HepG2 (cell line): ENCODE results near the gene RHOC. TPM values are rescaled to one million over a fixed set of nuclear protein-coding genes. Genes with fewer than 3 reads are reported as not detected.

Experiments used
- ATAC-seq: fragments of 200-7000 bp; cut with Tn5 transposase; 3 replicates; pipeline ENCODE4 v1.9.1; 2020; ENCODE audit warnings: mild to moderate bottlenecking, moderate library complexity
- BruUV-seq: library from RNA; stranded (reverse); fragments of 400-500 nt; replicated peaks from 2 replicates; lab custom pipeline; 2021; lab: Mats Ljungman, UMichigan
- CTCF ChIA-PET: fragments of 300-600 bp; formaldehyde crosslinking; extraction: SDS; loops from one replicate; lab custom pipeline; 2021; ENCODE audit warnings: low total read pairs, inconsistent platforms, low intra/inter-chr PET ratio; lab: Yijun Ruan, JAX
- POLR2A ChIA-PET: fragments of 350-600 bp; sonication (Branson Sonifier 250); formaldehyde crosslinking; loops from one replicate; lab custom pipeline; 2020; ENCODE audit warnings: antibody characterized with exemption, inconsistent platforms; lab: Yijun Ruan, JAX
- DNase-seq: peaks from one replicate; pipeline ENCODE4 v3.0.0-alpha.2; 2015; ENCODE audit warnings: low spot score
- FAIRE-seq: peaks from 3 replicates; lab custom pipeline; 2011; peaks lifted over from hg19 to GRCh38; lab: Jason Lieb, UNC
- H2AFZ ChIP-seq: one replicate; pipeline ENCODE4 v1.6.1; 2011; ENCODE audit warnings: low read length, inconsistent platforms
- H3K27ac ChIP-seq: fragments of 300-600 bp; 3 replicates; pipeline ENCODE4 v1.8.0; 2011; ENCODE audit warnings: mixed run types, mild to moderate bottlenecking, mixed read lengths, low read length, inconsistent platforms; ENCODE audit not compliant: insufficient read depth; ENCODE audit errors: extremely low read length
- H3K27me3 ChIP-seq, 2 experiments: fragments of 200-600 bp in 1 of 2; 2 replicates in 1 of 2; 3 replicates in 1 of 2; pipeline versions ENCODE4 v1.6.0 to v1.8.0; 2011; ENCODE audit warnings: low read length in 2 of 2, mild to moderate bottlenecking in 2 of 2, moderate library complexity in 2 of 2, inconsistent platforms in 1 of 2; ENCODE audit not compliant: insufficient read depth in 2 of 2, control insufficient read depth in 1 of 2
- H3K36me3 ChIP-seq, 2 experiments: fragments of 200-600 bp in 1 of 2; replicated peaks in 1 of 2; 2 replicates in 1 of 2; 3 replicates in 1 of 2; pipeline versions ENCODE4 v1.5.1 to v1.8.0; 2011; ENCODE audit warnings: low read length in 2 of 2, inconsistent platforms in 1 of 2; ENCODE audit not compliant: insufficient read depth in 2 of 2, control insufficient read depth in 1 of 2
- H3K4me1 ChIP-seq: 2 replicates; pipeline ENCODE4 v1.5.1; 2012; ENCODE audit warnings: low read length, inconsistent platforms; ENCODE audit not compliant: insufficient read depth
- H3K4me2 ChIP-seq: 2 replicates; pipeline ENCODE4 v1.6.0; 2011; ENCODE audit warnings: low read depth, low read length, inconsistent platforms
- H3K4me3 ChIP-seq, 3 experiments: fragments of 200-600 bp in 1 of 3; sonication (generic), shearing (Covaris generic) in 1 of 3; replicated peaks in 1 of 3; 2 replicates each; pipeline ENCODE4 v1.5.1; 2011 to 2016; ENCODE audit warnings: low read length in 3 of 3, inconsistent platforms in 2 of 3, low read depth in 2 of 3, mild to moderate bottlenecking in 2 of 3, control low read depth in 1 of 3, mixed read lengths in 1 of 3; ENCODE audit not compliant: insufficient read depth in 1 of 3
- H3K79me2 ChIP-seq: one replicate; pipeline ENCODE4 v1.6.1; 2011; ENCODE audit warnings: low read length, inconsistent platforms; ENCODE audit not compliant: insufficient read depth
- H3K9ac ChIP-seq: 2 replicates; pipeline ENCODE4 v1.6.0; 2011; ENCODE audit warnings: mild to moderate bottlenecking, low read depth, low read length, inconsistent platforms; ENCODE audit not compliant: insufficient read depth
- H3K9me3 ChIP-seq: 2 replicates; pipeline ENCODE4 v1.5.1; 2012; ENCODE audit warnings: mild to moderate bottlenecking, low read length
- H4K20me1 ChIP-seq: 2 replicates; pipeline ENCODE4 v1.6.0; 2011; ENCODE audit warnings: inconsistent platforms, mild to moderate bottlenecking, low read length, moderate library complexity; ENCODE audit not compliant: insufficient read depth
- BRD4 ChIP-seq: sonication (generic); formaldehyde crosslinking; IDR thresholded peaks from 2 replicates; pipeline ENCODE4 v1.4.0; 2020; ENCODE audit warnings: missing genetic modification reagents
- ERF ChIP-seq: IDR thresholded peaks from 2 replicates; pipeline ENCODE4 v1.6.1; 2018; ENCODE audit warnings: missing biosample characterization, missing genetic modification reagents
- FOXO4 ChIP-seq: sonication (generic); formaldehyde crosslinking; conservative IDR thresholded peaks from 2 replicates; pipeline ENCODE4 v1.8.1; 2023; ENCODE audit warnings: missing genetic modification reagents
- HMG20B ChIP-seq: conservative IDR thresholded peaks from 2 replicates; pipeline ENCODE4 v1.6.1; 2016; ENCODE audit warnings: missing genetic modification reagents, missing compliant biosample characterization
- NR2F6 ChIP-seq, 2 experiments: IDR thresholded peaks; 2 replicates each; pipeline ENCODE4 v1.6.1; 2016; ENCODE audit warnings: antibody characterized with exemption in 1 of 2, mild to moderate bottlenecking in 1 of 2
- ZBTB39 ChIP-seq: sonication (generic); formaldehyde crosslinking; IDR thresholded peaks from 2 replicates; pipeline ENCODE4 v1.5.0; 2020; ENCODE audit warnings: missing genetic modification reagents
- ZNF124 ChIP-seq: sonication (generic); formaldehyde crosslinking; IDR thresholded peaks from 2 replicates; pipeline ENCODE4 v1.4.0; 2020; ENCODE audit warnings: missing genetic modification reagents
- ZNF335 ChIP-seq: sonication (generic); formaldehyde crosslinking; IDR thresholded peaks from 2 replicates; pipeline ENCODE4 v1.4.0; 2020; ENCODE audit warnings: missing genetic modification reagents
- ZNF512 ChIP-seq: sonication (generic); formaldehyde crosslinking; IDR thresholded peaks from 2 replicates; pipeline ENCODE4 v1.4.0; 2020; ENCODE audit warnings: mild to moderate bottlenecking, missing genetic modification reagents
- ZNF572 ChIP-seq: sonication (generic); formaldehyde crosslinking; IDR thresholded peaks from 2 replicates; pipeline ENCODE4 v1.5.1; 2020; ENCODE audit warnings: mild to moderate bottlenecking, missing genetic modification reagents
- ZNF678 ChIP-seq: sonication (generic); formaldehyde crosslinking; IDR thresholded peaks from 2 replicates; pipeline ENCODE4 v1.4.0; 2020; ENCODE audit warnings: mild to moderate bottlenecking, missing genetic modification reagents
- WGBS: methylation state at CpG from one replicate; pipeline ENCODE4 v1.1.6; 2017; ENCODE audit warnings: low lambda C conversion rate; 5-methylcytosine and 5-hydroxymethylcytosine counted together
- in situ Hi-C: cut with HindIII; loops from 2 replicates; pipeline ENCODE4 v1.10.0; 2017; ENCODE audit warnings: low pct_unique_long_range_greater_than_20kb; ENCODE audit not compliant: extremely low pct_ligation_motif_present
- intact Hi-C: fragments of 100-400 bp; cut with micrococcal nuclease; formaldehyde crosslinking; loops from one replicate; pipeline ENCODE4 v1.10.0; 2022; ENCODE audit not compliant: unreplicated experiment
- polyA plus RNA-seq, 8 experiments: library from polyadenylated mRNA; depleted of rRNA in 3 of 8; stranded (reverse) in 7 of 8; unstranded in 1 of 8; fragments of >200 nt; fragmentation: Illumina TruSeq in 4 of 8; extraction: Trizol in 4 of 8; gene quantifications; 2 replicates each; pipeline versions ENCODE4 v1.2.1 to v1.2.3, GENCODE V29; 2011 to 2016; ENCODE audit warnings: low read depth in 4 of 8, missing spikeins in 1 of 8, mixed read lengths in 1 of 8; ENCODE audit not compliant: insufficient read depth in 1 of 8
- total RNA-seq, 5 experiments: library from RNA; depleted of rRNA; stranded (reverse); fragments of >200 nt; fragmentation: Illumina TruSeq; extraction: Trizol; gene quantifications; 2 replicates each; pipeline ENCODE4 v1.2.3, GENCODE V29; 2016; ENCODE audit warnings: low read depth in 1 of 5
- TF ChIP-seq, protein P1 (sequence below): IDR thresholded peaks from 2 replicates; pipeline ENCODE4 v1.6.1; 2016; ENCODE audit warnings: missing compliant biosample characterization, missing genetic modification reagents, borderline replicate concordance
- TF ChIP-seq, protein P2 (sequence below): IDR thresholded peaks from 2 replicates; pipeline ENCODE4 v1.6.1; 2016; ENCODE audit warnings: mild to moderate bottlenecking, missing biosample characterization, missing genetic modification reagents
- TF ChIP-seq, protein P3 (sequence below): sonication (generic); formaldehyde crosslinking; IDR thresholded peaks from 2 replicates; pipeline ENCODE4 v1.4.0; 2020; ENCODE audit warnings: missing genetic modification reagents

RHOC gene
- total and polyA plus RNA-seq, 2 of the 13 experiments (the other 11 are each of a cell fraction or from before 2014, with no cell fraction given) = 64.3 to 182 TPM

DNA sequence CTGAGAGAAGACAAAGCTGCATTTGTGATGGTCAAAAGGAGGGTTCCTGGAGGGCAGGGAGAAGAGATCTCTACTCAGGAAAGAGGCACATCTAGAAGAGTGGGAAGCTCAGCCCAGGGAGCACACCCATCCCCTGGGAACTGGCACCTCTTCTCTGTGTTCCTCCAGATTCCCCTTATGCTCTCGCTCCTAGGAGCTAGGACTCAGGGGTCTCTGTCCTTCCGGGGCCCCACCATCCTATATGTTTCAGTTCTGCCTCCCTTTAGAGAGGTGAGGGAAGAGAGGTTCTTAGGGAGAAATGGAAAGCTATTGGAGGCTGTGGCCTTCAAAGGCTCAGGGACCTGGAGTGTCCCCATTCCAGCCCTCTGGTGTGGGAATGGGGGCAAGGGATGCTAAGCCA, 12.8 kb upstream of the RHOC start:
- no TSS peak for BruUV-seq
- Histone ChIP-seq H3K4me1 (peaks cover 31% of the 10 kb centered on the region), H3K4me2 (no peak overlapping the region), H3K27ac (no peak overlapping the region), H3K27me3 (peaks cover 1 to 39% of the 10 kb centered on the region in 2 experiments; a peak in 4 of 5 replicates), H4K20me1 (peaks cover 5% of the 10 kb centered on the region; the same call in 1 of the 2 replicates), H3K4me3 (no peak overlapping the region), H2AFZ (no peak overlapping the region), H3K9me3 (no peaks in the 10 kb centered on the region), H3K9ac (no peak overlapping the region), H3K36me3 (no peaks in the 10 kb centered on the region), H3K79me2 (no peaks in the 10 kb centered on the region)
- intact Hi-C loops = loop anchor here (5.0 kb wide), 2 partner anchors 238 to 323 kb away; partner anchors contain the start of gene SLC16A1
- in situ Hi-C loops = loop anchor here (5.0 to 25.0 kb wide), 2 partner anchors 88 to 318 kb away; no protein-coding TSS in a partner anchor
- no peak for DNase-seq
- TF ChIP-seq ZNF512 (CRISPR knock-in tag) (no peak), BRD4 (no peak), ERF (CRISPR knock-in tag) (no peak), ZNF124 (CRISPR knock-in tag) (no peak), ZNF678 (CRISPR knock-in tag) (no peak), ZBTB39 (CRISPR knock-in tag) (no peak), HMG20B (CRISPR knock-in tag) (no peak), ZNF335 (CRISPR knock-in tag) (no peak), ZNF572 (CRISPR knock-in tag) (no peak), FOXO4 (CRISPR knock-in tag) (no peak), NR2F6 (IDR thresholded peaks at IDR 0.05) (no peak), NR2F6 (CRISPR knock-in tag; IDR thresholded peaks at IDR 0.05) (no peak)
- TF ChIP-seq, protein P1, sequence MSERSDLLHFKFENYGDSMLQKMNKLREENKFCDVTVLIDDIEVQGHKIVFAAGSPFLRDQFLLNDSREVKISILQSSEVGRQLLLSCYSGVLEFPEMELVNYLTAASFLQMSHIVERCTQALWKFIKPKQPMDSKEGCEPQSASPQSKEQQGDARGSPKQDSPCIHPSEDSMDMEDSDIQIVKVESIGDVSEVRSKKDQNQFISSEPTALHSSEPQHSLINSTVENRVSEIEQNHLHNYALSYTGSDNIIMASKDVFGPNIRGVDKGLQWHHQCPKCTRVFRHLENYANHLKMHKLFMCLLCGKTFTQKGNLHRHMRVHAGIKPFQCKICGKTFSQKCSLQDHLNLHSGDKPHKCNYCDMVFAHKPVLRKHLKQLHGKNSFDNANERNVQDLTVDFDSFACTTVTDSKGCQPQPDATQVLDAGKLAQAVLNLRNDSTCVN (CRISPR knock-in tag) = no peak
- TF ChIP-seq, protein P2, sequence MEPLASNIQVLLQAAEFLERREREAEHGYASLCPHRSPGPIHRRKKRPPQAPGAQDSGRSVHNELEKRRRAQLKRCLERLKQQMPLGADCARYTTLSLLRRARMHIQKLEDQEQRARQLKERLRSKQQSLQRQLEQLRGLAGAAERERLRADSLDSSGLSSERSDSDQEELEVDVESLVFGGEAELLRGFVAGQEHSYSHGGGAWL = no peak
- TF ChIP-seq, protein P3, sequence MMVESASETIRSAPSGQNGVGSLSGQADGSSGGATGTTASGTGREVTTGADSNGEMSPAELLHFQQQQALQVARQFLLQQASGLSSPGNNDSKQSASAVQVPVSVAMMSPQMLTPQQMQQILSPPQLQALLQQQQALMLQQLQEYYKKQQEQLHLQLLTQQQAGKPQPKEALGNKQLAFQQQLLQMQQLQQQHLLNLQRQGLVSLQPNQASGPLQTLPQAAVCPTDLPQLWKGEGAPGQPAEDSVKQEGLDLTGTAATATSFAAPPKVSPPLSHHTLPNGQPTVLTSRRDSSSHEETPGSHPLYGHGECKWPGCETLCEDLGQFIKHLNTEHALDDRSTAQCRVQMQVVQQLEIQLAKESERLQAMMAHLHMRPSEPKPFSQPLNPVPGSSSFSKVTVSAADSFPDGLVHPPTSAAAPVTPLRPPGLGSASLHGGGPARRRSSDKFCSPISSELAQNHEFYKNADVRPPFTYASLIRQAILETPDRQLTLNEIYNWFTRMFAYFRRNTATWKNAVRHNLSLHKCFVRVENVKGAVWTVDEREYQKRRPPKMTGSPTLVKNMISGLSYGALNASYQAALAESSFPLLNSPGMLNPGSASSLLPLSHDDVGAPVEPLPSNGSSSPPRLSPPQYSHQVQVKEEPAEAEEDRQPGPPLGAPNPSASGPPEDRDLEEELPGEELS (CRISPR knock-in tag) = no peak
- no peak for FAIRE-seq
- ATAC-seq = no peak
- ChIA-PET POLR2A (no interaction called here), CTCF (interaction anchor here (2.2 kb wide), 1 partner anchor 84 kb away, joined by 21 read pairs; no protein-coding TSS in a partner anchor)
- WGBS = 0% methylated on average over 2 of the region's 2 CpGs
